GM12878 (cell line): ENCODE measurements around the gene MARCHF2.
"Not testable (repeated sequence)": the region's sequence is repeated elsewhere in the genome, so short reads cannot be mapped to it uniquely, and the experiment has no call there.

ENCODE experiments used
- HDAC6 ChIP-seq: fragments of 200-600 bp; sonication (generic); IDR thresholded peaks from one replicate; pipeline ENCODE4 v1.8.0; 2017; ENCODE audit warnings: antibody characterized with exemption; ENCODE audit not compliant: unreplicated experiment
- MEF2B ChIP-seq: fragments of 450-650 bp; IDR thresholded peaks from 2 replicates; pipeline ENCODE4 v1.6.1; 2018; ENCODE audit warnings: mild to moderate bottlenecking, moderate library complexity; ENCODE audit not compliant: partially characterized antibody, poor library complexity, severe bottlenecking
- MXI1 ChIP-seq: fragments of 150-350 bp; IDR thresholded peaks from 2 replicates; pipeline ENCODE4 v1.6.1; 2011; ENCODE audit warnings: low read depth, mild to moderate bottlenecking, inconsistent platforms, low read length, improper control_type of control experiment

DNA sequence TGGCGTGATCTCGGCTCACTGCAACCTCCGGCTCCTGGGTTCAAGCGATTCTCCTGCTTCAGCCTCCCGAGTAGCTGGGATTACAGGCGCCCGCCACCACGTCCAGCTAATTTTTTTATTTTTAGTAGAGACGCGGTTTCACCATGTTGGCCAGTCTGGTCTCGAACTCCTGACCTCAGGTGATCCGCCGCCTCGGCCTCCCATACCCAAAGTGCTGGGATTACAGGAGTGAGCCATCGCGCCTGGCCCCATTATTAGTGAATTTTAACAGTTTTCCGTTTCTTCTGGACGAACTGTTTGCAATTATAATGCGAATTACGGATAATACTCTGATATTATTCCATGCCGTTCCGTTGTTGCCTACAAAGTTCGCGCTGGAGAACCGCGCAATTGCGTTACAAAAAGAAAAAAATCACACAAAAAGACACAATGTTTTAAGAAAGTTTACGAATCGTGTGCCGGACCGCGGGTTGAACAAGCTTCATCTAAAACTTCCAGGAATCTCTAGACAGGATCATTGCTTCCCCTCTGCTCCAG, 31.1 kb downstream of the MARCHF2 start:
- not testable (repeated sequence) for TF ChIP-seq HDAC6, MXI1, MEF2B
